ENCODE data around the gene STRIT1.

DNA sequence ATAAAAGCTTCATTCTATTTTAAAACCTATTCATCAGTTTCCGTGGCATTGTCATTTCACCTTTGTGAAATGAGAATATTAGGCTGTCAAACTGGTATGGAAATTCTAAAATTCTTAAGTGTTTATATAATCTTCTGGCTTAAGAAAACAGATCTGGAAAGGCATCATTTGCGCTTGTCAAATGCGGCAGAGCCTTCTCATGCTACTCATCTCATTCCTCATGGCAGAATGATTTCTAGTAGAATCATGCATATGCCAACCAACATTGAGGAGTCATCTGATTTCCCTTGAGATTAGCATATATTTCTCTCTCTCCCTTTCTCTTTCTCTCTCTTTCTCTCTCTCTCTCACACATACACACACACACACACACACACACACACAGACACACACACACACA, 48.8 kb downstream of the STRIT1 start:
- TF ChIP-seq TFCP2L1 (CRISPR knock-in tag; IDR thresholded peaks at IDR 0.05) = no peak
- TF ChIP-seq JUNB (IDR thresholded peaks at IDR 0.05) = no peak
- no peak for TF ChIP-seq MAFK (IDR thresholded peaks at IDR 0.05; ENCODE audit: partially characterized antibody)
- TF ChIP-seq KDM1A (IDR thresholded peaks at IDR 0.05; ENCODE audit: low read depth) = no peak
- no peak for TF ChIP-seq CTCF (IDR thresholded peaks at IDR 0.05)
- no peak for TF ChIP-seq ZFP36 (IDR thresholded peaks at IDR 0.05; ENCODE audit: borderline replicate concordance, partially characterized antibody)
- TF ChIP-seq REST (IDR thresholded peaks at IDR 0.05) = no peak
